Measurements from ENCODE around the gene POMT2. TPM values are rescaled to one million over a fixed set of nuclear protein-coding genes. Genes with fewer than 3 reads are reported as not detected.

POMT2 gene
- polyA plus RNA-seq, 4 donors, result 34.2 to 55.2 (median 47.0) TPM

DNA sequence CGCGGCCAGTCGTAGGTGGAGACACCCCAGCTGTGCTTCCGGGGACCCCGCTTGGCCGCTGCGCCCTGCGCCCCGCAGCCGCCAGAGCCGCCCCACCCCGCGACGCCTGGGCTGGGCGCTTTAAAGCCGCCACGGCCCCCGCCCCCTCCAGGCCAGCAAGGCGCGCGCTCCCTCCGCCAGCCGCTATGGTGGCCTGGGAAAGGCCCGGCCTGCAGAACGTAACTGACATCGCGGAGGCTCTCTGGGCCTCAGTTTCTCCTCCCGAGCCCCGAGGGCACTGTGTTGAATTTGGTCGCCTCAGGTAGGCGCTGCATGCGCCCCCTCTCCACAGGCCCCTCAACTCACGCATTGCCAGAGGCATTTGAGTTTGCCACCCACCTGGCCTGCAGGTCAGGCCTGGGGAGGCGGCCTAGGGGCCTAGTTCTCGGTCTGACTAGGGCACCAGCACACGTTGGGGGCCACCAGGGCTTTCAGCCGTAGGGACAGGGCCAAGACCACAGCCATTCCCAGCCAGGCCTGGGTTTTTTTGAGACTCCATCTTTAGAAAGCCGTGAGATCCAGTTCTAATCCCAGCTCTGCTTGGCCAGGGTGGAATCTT, 49.5 kb downstream of the POMT2 start, which contains the start of gene NGB:
TSS of gene NGB (minus strand) at position 94 of the 598 bp plus-strand sequence. CDS start 269 bp downstream, outside the sequence.
- no peak for DNase-seq (ENCODE audit: low read depth in 4 of 4, low spot score in 2 of 4)

DNA sequence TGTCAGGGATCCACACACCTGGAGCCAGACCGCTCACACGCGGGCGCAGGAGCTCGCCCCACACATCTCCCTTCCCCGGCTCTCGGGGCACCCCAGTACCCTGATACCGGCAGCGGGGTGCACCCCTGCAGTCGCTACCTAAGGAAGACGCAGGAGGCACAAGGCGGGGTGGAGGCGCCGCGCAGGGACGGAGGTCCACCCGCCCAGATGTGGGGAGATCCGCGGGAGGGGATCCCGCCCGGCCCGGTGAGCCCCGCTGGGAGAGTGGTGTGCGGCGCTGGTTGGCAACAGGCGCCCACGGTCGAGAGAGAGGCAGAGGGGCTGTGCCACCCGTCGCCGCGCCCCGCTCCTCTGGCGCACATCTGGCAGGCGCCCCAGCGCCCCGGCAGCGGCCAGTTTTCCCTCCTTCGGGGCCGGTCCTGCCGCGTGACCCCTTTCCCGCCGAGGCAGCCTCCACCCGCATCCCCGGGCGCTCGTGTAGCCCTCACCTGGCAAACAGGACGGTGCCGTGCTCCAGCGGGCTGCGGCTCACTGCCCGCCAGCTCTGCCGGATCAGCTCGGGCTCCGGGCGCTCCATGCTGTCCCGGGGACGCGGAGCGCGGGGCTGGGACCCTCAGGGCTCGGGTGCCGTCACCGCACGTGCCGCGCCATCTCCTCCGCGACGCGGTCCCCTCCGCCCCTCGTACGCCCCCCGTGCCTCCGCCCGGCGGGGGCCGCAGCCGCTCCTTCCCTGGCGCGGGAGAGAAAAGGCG, 50.1 kb downstream of the POMT2 start:
- DNase-seq (ENCODE audit: low read depth in 4 of 4, low spot score in 2 of 4), result no peak

DNA sequence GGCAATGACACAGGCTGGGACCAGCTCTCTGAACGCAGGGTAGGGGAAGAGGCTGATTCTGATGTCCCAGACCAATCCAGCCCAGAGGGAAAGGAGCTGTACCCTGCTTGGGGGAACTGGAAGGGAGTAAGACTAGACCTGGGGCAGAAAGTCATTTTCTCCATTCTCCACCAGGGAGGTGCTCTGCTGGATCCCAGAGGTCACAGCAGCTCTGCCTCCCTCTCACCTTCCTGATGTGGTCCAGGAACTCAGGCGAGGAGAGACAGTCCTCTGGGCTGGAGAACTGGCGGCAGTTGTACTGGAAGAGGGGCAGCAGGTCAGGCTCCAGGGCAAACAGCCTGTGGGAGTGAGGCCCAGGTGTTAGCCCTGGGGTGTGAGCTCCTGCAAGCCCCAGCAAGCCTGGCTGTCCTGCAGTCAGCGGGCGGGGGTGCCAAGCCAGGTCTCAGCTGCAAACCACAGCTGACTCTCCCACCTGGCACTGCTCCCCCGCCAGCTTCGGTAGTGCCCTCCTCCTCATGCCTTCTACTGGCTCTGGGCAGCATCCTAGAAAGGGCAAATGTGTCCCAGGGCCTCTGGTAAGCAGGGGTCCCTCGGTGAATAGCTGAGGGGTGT, 51.6 kb downstream of the POMT2 start:
- DNase-seq (ENCODE audit: low read depth in 4 of 4, low spot score in 2 of 4), result peak in 1 of 4 donors; percentile 8

DNA sequence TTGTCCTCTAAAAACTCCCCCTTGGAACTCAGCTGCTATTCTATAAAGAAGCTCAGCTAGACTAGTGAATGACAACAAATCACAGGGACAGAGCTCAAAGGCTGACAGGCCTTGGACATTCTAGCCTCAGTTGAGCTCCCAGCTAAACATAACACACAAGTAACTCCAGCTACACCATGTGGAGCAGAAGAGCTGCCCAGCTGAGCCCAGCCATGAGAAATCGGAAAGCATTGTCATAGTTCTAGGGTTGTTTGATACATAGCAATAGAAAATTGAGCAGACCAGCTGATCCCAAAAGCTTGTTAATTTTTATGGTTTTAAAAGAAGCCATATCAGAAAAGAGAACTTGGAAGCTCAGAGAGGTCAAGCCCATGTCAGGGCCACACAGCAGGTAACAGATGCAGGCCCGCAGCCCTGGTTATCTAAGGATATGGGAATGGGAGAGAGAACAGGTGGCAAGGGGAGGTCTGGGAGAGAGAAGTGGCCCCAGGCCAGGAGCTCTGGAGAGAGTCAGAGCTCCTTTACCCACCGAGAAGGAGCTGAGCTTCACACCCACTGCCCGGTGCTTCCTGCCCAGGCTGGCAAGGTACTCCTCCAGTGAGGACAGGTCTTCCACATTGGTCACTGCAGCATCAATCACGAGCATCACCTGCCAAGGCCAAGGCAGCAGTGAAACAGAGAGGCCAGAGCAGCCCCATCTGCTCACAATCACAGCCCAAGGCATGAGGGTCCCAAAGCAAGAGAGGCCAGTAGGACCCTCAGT, 52.6 kb downstream of the POMT2 start:
- no peak for DNase-seq (ENCODE audit: low read depth in 4 of 4, low spot score in 2 of 4)

DNA sequence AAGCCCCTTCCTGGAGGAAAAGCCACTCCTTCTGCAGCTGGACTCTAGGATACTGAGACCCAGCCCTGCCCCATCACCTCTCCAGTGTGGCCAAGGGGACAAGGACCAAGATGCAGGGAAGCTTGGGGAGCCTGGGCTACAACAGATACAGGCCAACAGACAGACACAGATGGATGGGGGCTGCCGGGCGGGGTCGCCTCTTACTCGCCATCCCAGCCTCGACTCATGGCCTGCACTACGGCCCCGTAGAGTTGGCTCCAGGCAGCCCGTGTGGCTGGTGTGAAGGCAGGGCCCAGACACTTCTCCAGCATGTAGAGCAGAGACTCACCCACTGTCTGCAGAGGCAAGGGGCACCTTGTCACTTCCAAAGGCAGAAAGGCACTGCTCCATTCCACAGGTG, 54.3 kb downstream of the POMT2 start:
- DNase-seq (ENCODE audit: low read depth in 4 of 4, low spot score in 2 of 4), result no peak

- no peak for DNase-seq (ENCODE audit: low read depth in 4 of 4, low spot score in 2 of 4)
These were observed 54.9 kb downstream of the POMT2 start for GRCh38 chr14:77265561-77266335.

GRCh38 chr14:77265187-77265515, 55.5 kb downstream of the POMT2 start:
- DNase-seq (ENCODE audit: low read depth in 4 of 4, low spot score in 2 of 4), result no peak

- no peak for DNase-seq (ENCODE audit: low read depth in 4 of 4, low spot score in 2 of 4)
These were observed 56.1 kb downstream of the POMT2 start for GRCh38 chr14:77264466-77265186.

DNA sequence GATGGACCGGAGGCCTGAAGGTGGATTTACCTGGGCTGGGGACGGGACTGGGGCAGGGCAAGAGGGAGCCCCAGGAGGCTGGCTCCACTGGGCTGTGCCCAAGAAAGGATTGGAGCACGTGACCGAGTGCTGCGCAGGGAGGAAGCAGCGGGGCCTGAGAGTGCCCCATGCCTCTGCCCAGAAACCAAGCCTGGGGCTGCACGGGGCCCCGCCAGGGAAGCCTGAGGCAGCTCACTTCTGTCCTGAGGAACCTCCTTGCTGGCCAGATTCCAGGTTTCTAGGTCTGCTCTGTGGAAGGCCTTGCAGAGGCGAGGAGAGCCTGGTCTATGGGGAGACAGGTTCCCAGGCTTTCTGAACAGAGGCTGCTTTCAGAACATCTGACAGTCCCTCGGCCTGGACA, 60.1 kb downstream of the POMT2 start:
- no peak for DNase-seq (ENCODE audit: low read depth in 4 of 4, low spot score in 2 of 4)

DNA sequence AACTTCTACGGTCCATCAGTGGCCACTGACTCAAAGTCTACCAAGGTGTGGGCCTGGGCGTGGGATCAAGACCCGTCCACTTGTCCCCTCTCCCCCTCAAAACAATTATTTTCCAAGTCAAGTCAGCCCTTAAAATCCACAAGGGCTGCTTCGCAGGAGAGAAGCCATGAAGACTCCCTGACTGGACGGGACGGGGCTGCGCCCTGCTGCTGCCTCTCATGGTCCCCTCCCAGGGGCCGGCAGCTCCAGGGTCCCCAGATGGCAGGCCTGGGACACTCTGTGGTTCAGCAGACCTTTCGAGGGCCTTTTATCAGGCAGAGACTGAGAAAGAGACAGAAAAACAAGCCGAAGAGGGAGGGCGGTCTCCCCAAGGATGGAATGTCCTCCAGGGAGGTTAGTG, 60.5 kb downstream of the POMT2 start:
- no peak for DNase-seq (ENCODE audit: low read depth in 4 of 4, low spot score in 2 of 4)

- DNase-seq (ENCODE audit: low read depth in 4 of 4, low spot score in 2 of 4), result no peak
These were observed 61.5 kb downstream of the POMT2 start for GRCh38 chr14:77259025-77259715.

GRCh38 chr14:77258566-77258965, 62.1 kb downstream of the POMT2 start:
- no peak for DNase-seq (ENCODE audit: low read depth in 4 of 4, low spot score in 2 of 4)

GRCh38 chr14:77257700-77258099, 63.0 kb downstream of the POMT2 start:
- no peak for DNase-seq (ENCODE audit: low read depth in 4 of 4, low spot score in 2 of 4)

DNA sequence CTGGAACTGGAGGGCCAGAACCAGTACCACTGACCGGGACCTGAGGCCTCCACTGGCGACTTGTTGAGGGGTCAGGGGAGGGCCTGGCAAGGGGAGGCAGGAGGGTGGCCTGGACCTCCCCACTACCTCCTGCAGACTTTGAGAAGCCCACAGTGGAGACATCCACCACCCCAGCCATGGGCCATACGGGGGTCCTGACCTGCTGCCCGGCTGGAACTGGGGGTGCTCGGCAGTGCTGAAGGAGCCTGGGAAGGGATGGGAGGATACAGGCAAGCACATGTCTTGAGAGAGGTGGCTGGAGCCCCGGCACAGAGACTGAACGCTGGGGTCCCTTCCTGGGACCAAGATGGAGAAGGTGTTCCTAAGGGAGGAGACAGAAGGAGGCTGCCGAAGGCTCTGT, 64.0 kb downstream of the POMT2 start:
- no peak for DNase-seq (ENCODE audit: low read depth in 4 of 4, low spot score in 2 of 4)

GRCh38 chr14:77253333-77254190, 67.1 kb downstream of the POMT2 start:
- no peak for DNase-seq (ENCODE audit: low read depth in 4 of 4, low spot score in 2 of 4)

- DNase-seq (ENCODE audit: low read depth in 4 of 4, low spot score in 2 of 4), result no peak
These were observed 68.8 kb downstream of the POMT2 start for GRCh38 chr14:77251870-77252269.

- no peak for DNase-seq (ENCODE audit: low read depth in 4 of 4, low spot score in 2 of 4)
These were observed 69.8 kb downstream of the POMT2 start for GRCh38 chr14:77250927-77251326.

GRCh38 chr14:77249286-77249685, 71.4 kb downstream of the POMT2 start:
- DNase-seq (ENCODE audit: low read depth in 4 of 4, low spot score in 2 of 4), result no peak

All from left renal cortex interstitium (tissue), 4 donors.